Activated CD4-positive, alpha-beta memory T cell treated with anti-CD3 and anti-CD28 coated beads, Interleukin-2, amount 10 ng/mL, durations not matched to agents 7 days and 5 days (primary cell): Measurements from ENCODE around the gene OPN3. TPM values are rescaled to one million over a fixed set of nuclear protein-coding genes. Genes with fewer than 3 reads are reported as not detected.

Source experiments
- CTCF ChIA-PET: fragments of 350-600 bp; sonication (Branson Sonifier 250); formaldehyde crosslinking; loops from one replicate; lab custom pipeline; 2021; ENCODE audit warnings: antibody characterized with exemption, inconsistent platforms; lab: Charles Lee
- POLR2A ChIA-PET: fragments of 350-600 bp; sonication (Branson Sonifier 250); formaldehyde crosslinking; loops from one replicate; lab custom pipeline; 2021; ENCODE audit warnings: antibody characterized with exemption; lab: Charles Lee
- DNase-seq: peaks from one replicate; pipeline ENCODE4 v3.0.0-alpha.2; 2020
- H3K27ac Mint-ChIP-seq: one replicate; pipeline ENCODE4 v1.8.0; 2021; ENCODE audit warnings: mild to moderate bottlenecking, mixed read lengths
- H3K27me3 Mint-ChIP-seq: one replicate; pipeline ENCODE4 v1.8.0; 2021; ENCODE audit warnings: mixed read lengths
- H3K36me3 Mint-ChIP-seq: one replicate; pipeline ENCODE4 v1.8.0; 2021; ENCODE audit warnings: low read depth, mixed read lengths
- H3K4me1 Mint-ChIP-seq: one replicate; pipeline ENCODE4 v1.8.0; 2021; ENCODE audit warnings: mixed read lengths
- H3K4me3 Mint-ChIP-seq: one replicate; pipeline ENCODE4 v1.8.0; 2021; ENCODE audit warnings: mild to moderate bottlenecking, mixed read lengths
- H3K9me3 Mint-ChIP-seq: one replicate; pipeline ENCODE4 v1.8.0; 2021; ENCODE audit warnings: mixed read lengths
- total RNA-seq, 2 experiments: library from RNA; stranded (reverse); gene quantifications; one replicate each; pipeline ENCODE4 v1.2.3, GENCODE V29; 2021

OPN3 gene
- total RNA-seq, 2 experiments from 2014 or later, result 8.0 to 9.6 TPM

- CTCF ChIA-PET, result interaction anchor here (0.8 kb wide), 1 partner anchor 19 kb away, joined by 3 read pairs; no protein-coding TSS in a partner anchor
- no peaks in the 10 kb centered on the region for H3K9me3 Mint-ChIP-seq
- H3K27ac Mint-ChIP-seq, result no peak overlapping the region
Measured at GRCh38 chr1:241591736-241592135, 48.4 kb downstream of the OPN3 start.

GRCh38 chr1:241591317-241591716 is 48.9 kb downstream of the OPN3 start:
- H3K27ac Mint-ChIP-seq, result no peak overlapping the region
- CTCF ChIA-PET, result interaction anchor here (0.6 to 0.8 kb wide), 2 partner anchors 20 to 127 kb away, joined by 3 read pairs; no protein-coding TSS in a partner anchor
- no peaks in the 10 kb centered on the region for H3K9me3 Mint-ChIP-seq
- H3K4me3 Mint-ChIP-seq, result no peak overlapping the region
- no peaks in the 10 kb centered on the region for H3K27me3 Mint-ChIP-seq
- POLR2A ChIA-PET, result no interaction called here
- no peak for DNase-seq
- H3K36me3 Mint-ChIP-seq, result peaks cover 3% of the 10 kb centered on the region
- H3K4me1 Mint-ChIP-seq, result peaks cover 5% of the 10 kb centered on the region

More at GRCh38 chr1:241591736-241592135, 48.4 kb downstream of the OPN3 start:
- Mint-ChIP-seq H3K4me1 (peaks cover 5% of the 10 kb centered on the region), H3K27me3 (no peaks in the 10 kb centered on the region), H3K36me3 (peaks cover 3% of the 10 kb centered on the region), H3K4me3 (no peak overlapping the region)
- no peak for DNase-seq
- POLR2A ChIA-PET, result no interaction called here

GRCh38 chr1:241590719-241591118 is 49.5 kb downstream of the OPN3 start:
- ChIA-PET POLR2A (no interaction called here), CTCF (interaction anchor here (0.6 to 1.3 kb wide), 2 partner anchors 126 to 408 kb away, joined by 3 to 4 read pairs; partner anchors contain the start of gene MAP1LC3C)
- no peak for DNase-seq
- Mint-ChIP-seq H3K4me1 (peaks cover 5% of the 10 kb centered on the region), H3K27me3 (no peaks in the 10 kb centered on the region), H3K36me3 (peaks cover 3% of the 10 kb centered on the region), H3K27ac (no peak overlapping the region), H3K4me3 (no peak overlapping the region), H3K9me3 (no peaks in the 10 kb centered on the region)

GRCh38 chr1:241589521-241589920 is 50.6 kb downstream of the OPN3 start:
- POLR2A ChIA-PET, result no interaction called here
- Mint-ChIP-seq H3K27me3 (no peaks in the 10 kb centered on the region), H3K36me3 (peaks cover 2% of the 10 kb centered on the region), H3K27ac (no peak overlapping the region), H3K4me3 (no peak overlapping the region), H3K4me1 (peaks cover 5% of the 10 kb centered on the region), H3K9me3 (no peaks in the 10 kb centered on the region)
- DNase-seq, result no peak
- CTCF ChIA-PET, result interaction anchor here (1.3 kb wide), 1 partner anchor 409 kb away, joined by 4 read pairs; the partner anchor contains the start of gene MAP1LC3C

- no peaks in the 10 kb centered on the region for H3K9me3 Mint-ChIP-seq
- DNase-seq, result no peak
- no peak overlapping the region for H3K27ac Mint-ChIP-seq
- POLR2A ChIA-PET, result no interaction called here
- CTCF ChIA-PET, result no interaction called here
- H3K36me3 Mint-ChIP-seq, result no peaks in the 10 kb centered on the region
- H3K27me3 Mint-ChIP-seq, result no peaks in the 10 kb centered on the region
- H3K4me3 Mint-ChIP-seq, result no peak overlapping the region
- H3K4me1 Mint-ChIP-seq, result peaks cover under 1% of the 10 kb centered on the region
Measured at GRCh38 chr1:241586905-241587512, 53.2 kb downstream of the OPN3 start.

GRCh38 chr1:241582921-241583321 is 57.2 kb downstream of the OPN3 start:
- ChIA-PET CTCF (no interaction called here), POLR2A (no interaction called here)
- Mint-ChIP-seq H3K36me3 (no peaks in the 10 kb centered on the region), H3K4me1 (no peaks in the 10 kb centered on the region), H3K9me3 (no peaks in the 10 kb centered on the region), H3K4me3 (no peak overlapping the region), H3K27me3 (peaks cover 4% of the 10 kb centered on the region), H3K27ac (no peak overlapping the region)
- DNase-seq, result no peak

- no peak overlapping the region for H3K27ac Mint-ChIP-seq
- peaks cover 2% of the 10 kb centered on the region for H3K4me1 Mint-ChIP-seq
- no peak for DNase-seq
- H3K36me3 Mint-ChIP-seq, result no peaks in the 10 kb centered on the region
- H3K4me3 Mint-ChIP-seq, result no peak overlapping the region
- ChIA-PET POLR2A (no interaction called here), CTCF (no interaction called here)
- no peaks in the 10 kb centered on the region for H3K9me3 Mint-ChIP-seq
- peaks cover 17% of the 10 kb centered on the region for H3K27me3 Mint-ChIP-seq
Measured at GRCh38 chr1:241579434-241579833, 60.7 kb downstream of the OPN3 start.

- H3K27me3 Mint-ChIP-seq, result peaks cover 34% of the 10 kb centered on the region
- no peak for DNase-seq
- POLR2A ChIA-PET, result no interaction called here
Measured at GRCh38 chr1:241574154-241574553, 66.0 kb downstream of the OPN3 start.

GRCh38 chr1:241569848-241570247 is 70.3 kb downstream of the OPN3 start:
- H3K4me1 Mint-ChIP-seq, result no peaks in the 10 kb centered on the region
- CTCF ChIA-PET, result no interaction called here
- H3K36me3 Mint-ChIP-seq, result no peaks in the 10 kb centered on the region

More at GRCh38 chr1:241574154-241574553, 66.0 kb downstream of the OPN3 start:
- Mint-ChIP-seq H3K4me1 (peaks cover 2% of the 10 kb centered on the region), H3K27ac (no peak overlapping the region), H3K4me3 (no peak overlapping the region), H3K9me3 (no peaks in the 10 kb centered on the region), H3K36me3 (no peaks in the 10 kb centered on the region)
- CTCF ChIA-PET, result no interaction called here

GRCh38 chr1:241560849-241561187 is 79.4 kb downstream of the OPN3 start:
- H3K4me3 Mint-ChIP-seq, result no peak overlapping the region
- ChIA-PET CTCF (no interaction called here), POLR2A (no interaction called here)
- DNase-seq, result no peak
- H3K9me3 Mint-ChIP-seq, result no peaks in the 10 kb centered on the region
- H3K27me3 Mint-ChIP-seq, result peaks cover 1% of the 10 kb centered on the region
- H3K4me1 Mint-ChIP-seq, result no peaks in the 10 kb centered on the region
- H3K27ac Mint-ChIP-seq, result no peak overlapping the region
- H3K36me3 Mint-ChIP-seq, result no peaks in the 10 kb centered on the region

More at GRCh38 chr1:241569848-241570247, 70.3 kb downstream of the OPN3 start:
- POLR2A ChIA-PET, result no interaction called here
- H3K9me3 Mint-ChIP-seq, result no peaks in the 10 kb centered on the region
- peaks cover 25% of the 10 kb centered on the region for H3K27me3 Mint-ChIP-seq
- no peak overlapping the region for H3K4me3 Mint-ChIP-seq
- no peak overlapping the region for H3K27ac Mint-ChIP-seq
- DNase-seq, result no peak

GRCh38 chr1:241560146-241560848 is 79.9 kb downstream of the OPN3 start:
- Mint-ChIP-seq H3K27ac (no peak overlapping the region), H3K4me3 (no peak overlapping the region), H3K36me3 (no peaks in the 10 kb centered on the region), H3K27me3 (peaks cover 1% of the 10 kb centered on the region), H3K9me3 (no peaks in the 10 kb centered on the region), H3K4me1 (no peaks in the 10 kb centered on the region)
- DNase-seq, result no peak
- POLR2A ChIA-PET, result no interaction called here
- CTCF ChIA-PET, result no interaction called here

- Mint-ChIP-seq H3K27me3 (peaks cover 1% of the 10 kb centered on the region), H3K4me3 (no peak overlapping the region), H3K9me3 (no peaks in the 10 kb centered on the region), H3K27ac (no peak overlapping the region), H3K4me1 (peaks cover 1% of the 10 kb centered on the region), H3K36me3 (no peaks in the 10 kb centered on the region)
- CTCF ChIA-PET, result no interaction called here
- no peak for DNase-seq
- POLR2A ChIA-PET, result no interaction called here
Measured at GRCh38 chr1:241557551-241558193, 82.5 kb downstream of the OPN3 start.

GRCh38 chr1:241557031-241557430 is 83.1 kb downstream of the OPN3 start:
- peaks cover 6% of the 10 kb centered on the region for H3K4me1 Mint-ChIP-seq

More at GRCh38 chr1:241557031-241557430, 83.1 kb downstream of the OPN3 start:
- Mint-ChIP-seq H3K36me3 (peaks cover under 1% of the 10 kb centered on the region), H3K4me3 (no peak overlapping the region), H3K27ac (no peak overlapping the region), H3K9me3 (no peaks in the 10 kb centered on the region), H3K27me3 (peaks cover 1% of the 10 kb centered on the region)
- ChIA-PET POLR2A (no interaction called here), CTCF (no interaction called here)
- no peak for DNase-seq
